ENCODE data around the gene RNF5.

The RNF5 gene

DNA sequence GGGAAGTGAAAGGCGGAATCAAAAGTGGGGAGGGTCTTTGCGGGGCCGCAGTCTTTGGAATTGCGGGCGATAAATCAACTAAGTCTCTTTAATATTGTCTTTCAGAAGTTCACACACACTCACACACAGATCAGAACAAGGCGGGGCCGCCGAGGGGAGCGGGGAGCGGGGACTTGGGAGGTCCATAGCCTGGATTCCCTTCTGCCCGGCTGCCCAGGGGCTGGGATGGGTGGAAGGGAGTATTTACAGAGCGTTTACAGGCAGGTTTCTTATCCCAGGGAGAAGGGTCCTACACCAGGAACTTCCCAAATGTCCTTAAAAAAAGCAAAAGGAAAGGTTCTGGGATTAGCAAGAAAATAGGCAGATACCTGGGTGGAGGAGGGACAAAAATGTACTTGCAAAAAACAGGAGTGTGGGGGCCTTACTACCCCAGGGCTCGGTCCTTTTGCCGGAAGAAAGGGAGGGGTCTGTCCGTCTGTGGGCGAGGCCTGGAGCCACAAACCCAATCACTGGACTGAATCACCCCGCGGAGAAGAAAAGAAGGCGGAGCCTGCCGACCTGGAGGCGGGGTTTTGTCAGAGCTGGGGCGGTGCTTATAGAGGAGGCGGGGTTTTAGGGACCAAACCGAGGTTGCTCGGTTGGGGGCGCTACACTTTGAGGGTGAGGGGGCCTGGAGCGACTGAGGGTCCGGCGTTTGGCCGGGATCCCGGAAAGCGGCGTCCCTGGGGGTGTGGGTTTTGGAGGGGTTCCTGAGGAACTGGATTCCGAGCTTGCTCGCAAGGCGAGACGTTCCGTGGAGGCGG is 29.7 kb upstream of the RNF5 start:
- DNase-seq (ENCODE audit: low read depth), result no peak
- TF ChIP-seq CTCF (conservative IDR thresholded peaks at IDR 0.05; ENCODE audit: low read depth, low read length), result peak; percentile 38
- peak overlapping the region; percentile 56 for H3K4me3 ChIP-seq (ENCODE audit: low read length)

DNA sequence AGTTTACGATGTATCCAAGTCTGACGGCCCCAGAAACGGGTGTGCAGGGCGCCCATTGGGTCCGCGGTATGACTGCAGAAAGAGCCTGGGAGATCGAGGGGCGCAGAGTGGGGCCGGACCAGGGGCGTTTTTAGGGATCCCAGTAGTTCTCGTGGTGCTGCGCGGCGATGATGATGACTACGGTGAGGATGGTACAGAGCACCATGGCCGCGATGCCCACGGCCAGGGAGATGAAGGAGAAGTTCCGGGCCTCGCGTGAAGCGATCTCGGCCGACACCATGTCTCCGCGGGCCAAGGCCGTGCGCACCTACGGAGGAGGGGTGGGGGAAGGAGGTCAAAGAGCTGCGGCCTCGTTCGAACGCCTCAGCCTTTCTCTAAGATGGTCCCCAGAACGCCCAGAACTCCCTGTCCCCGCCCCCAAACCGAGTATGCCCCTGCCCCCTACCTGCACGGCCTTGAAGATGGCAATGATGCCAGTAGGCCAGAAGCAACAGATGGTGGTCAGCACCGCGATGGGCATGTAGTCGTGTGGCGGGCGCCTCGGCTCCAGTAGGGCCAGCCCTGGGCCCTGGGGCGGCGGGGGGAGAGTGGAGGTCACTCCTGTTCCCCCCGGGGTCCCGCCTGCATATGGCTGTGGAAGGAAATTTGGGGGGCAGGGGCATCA is 29.0 kb upstream of the RNF5 start:
- no peak for TF ChIP-seq CTCF (conservative IDR thresholded peaks at IDR 0.05; ENCODE audit: low read depth, low read length)
- no peak for DNase-seq (ENCODE audit: low read depth)
- H3K4me3 ChIP-seq (ENCODE audit: low read length), result peak overlapping the region; percentile 56

- no peak overlapping the region for H3K4me3 ChIP-seq (ENCODE audit: low read length)
- no peak for DNase-seq (ENCODE audit: low read depth)
Observed at GRCh38 chr6:32149932-32150870, 28.0 kb upstream of the RNF5 start.

GRCh38 chr6:32151181-32151862 is 26.9 kb upstream of the RNF5 start:
- DNase-seq (ENCODE audit: low read depth), result no peak
- TF ChIP-seq CTCF (conservative IDR thresholded peaks at IDR 0.05; ENCODE audit: low read depth, low read length), result no peak
- no peak overlapping the region for H3K4me3 ChIP-seq (ENCODE audit: low read length)

More at GRCh38 chr6:32149932-32150870, 28.0 kb upstream of the RNF5 start:
- TF ChIP-seq CTCF (conservative IDR thresholded peaks at IDR 0.05; ENCODE audit: low read depth, low read length), result no peak

- no peak for TF ChIP-seq CTCF (conservative IDR thresholded peaks at IDR 0.05; ENCODE audit: low read depth, low read length)
- no peak for DNase-seq (ENCODE audit: low read depth)
- peak within 1 kb of the TSS; percentile 14 for H3K4me3 ChIP-seq (ENCODE audit: low read length)
Observed at GRCh38 chr6:32151863-32152768, 26.1 kb upstream of the RNF5 start, which contains the start of gene PRRT1. PRRT1 (minus strand) TSS chr6:32151939; CDS start chr6:32151827, 112 bp downstream.

All from retinal pigment epithelial cell (primary cell).